Measurements from ENCODE around the gene CREB3L2.

GRCh38 chr7:137931823-137932222 is 70.1 kb downstream of the CREB3L2 start:
- TF ChIP-seq, protein P1, sequence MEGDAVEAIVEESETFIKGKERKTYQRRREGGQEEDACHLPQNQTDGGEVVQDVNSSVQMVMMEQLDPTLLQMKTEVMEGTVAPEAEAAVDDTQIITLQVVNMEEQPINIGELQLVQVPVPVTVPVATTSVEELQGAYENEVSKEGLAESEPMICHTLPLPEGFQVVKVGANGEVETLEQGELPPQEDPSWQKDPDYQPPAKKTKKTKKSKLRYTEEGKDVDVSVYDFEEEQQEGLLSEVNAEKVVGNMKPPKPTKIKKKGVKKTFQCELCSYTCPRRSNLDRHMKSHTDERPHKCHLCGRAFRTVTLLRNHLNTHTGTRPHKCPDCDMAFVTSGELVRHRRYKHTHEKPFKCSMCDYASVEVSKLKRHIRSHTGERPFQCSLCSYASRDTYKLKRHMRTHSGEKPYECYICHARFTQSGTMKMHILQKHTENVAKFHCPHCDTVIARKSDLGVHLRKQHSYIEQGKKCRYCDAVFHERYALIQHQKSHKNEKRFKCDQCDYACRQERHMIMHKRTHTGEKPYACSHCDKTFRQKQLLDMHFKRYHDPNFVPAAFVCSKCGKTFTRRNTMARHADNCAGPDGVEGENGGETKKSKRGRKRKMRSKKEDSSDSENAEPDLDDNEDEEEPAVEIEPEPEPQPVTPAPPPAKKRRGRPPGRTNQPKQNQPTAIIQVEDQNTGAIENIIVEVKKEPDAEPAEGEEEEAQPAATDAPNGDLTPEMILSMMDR (IDR thresholded peaks at IDR 0.05): no peak
- no peak for TF ChIP-seq MAFK (IDR thresholded peaks at IDR 0.05; ENCODE audit: partially characterized antibody)
- TF ChIP-seq EP300 (IDR thresholded peaks at IDR 0.05): no peak
- no peak for TF ChIP-seq JUN (IDR thresholded peaks at IDR 0.05)
- TF ChIP-seq RAD21 (conservative IDR thresholded peaks at IDR 0.05 in 1 of 2, IDR thresholded peaks at IDR 0.05 in 1 of 2): no peak
- no peak for TF ChIP-seq CHD2 (IDR thresholded peaks at IDR 0.05; ENCODE audit: low read length, partially characterized antibody)
- no peak for TF ChIP-seq CBX8 (IDR thresholded peaks at IDR 0.05)
- no peak for TF ChIP-seq KDM5A (IDR thresholded peaks at IDR 0.05)
- no peak for TF ChIP-seq CEBPB (IDR thresholded peaks at IDR 0.05)

Data from A549 (cell line).